ENCODE data around the gene GMPPA.

DNA sequence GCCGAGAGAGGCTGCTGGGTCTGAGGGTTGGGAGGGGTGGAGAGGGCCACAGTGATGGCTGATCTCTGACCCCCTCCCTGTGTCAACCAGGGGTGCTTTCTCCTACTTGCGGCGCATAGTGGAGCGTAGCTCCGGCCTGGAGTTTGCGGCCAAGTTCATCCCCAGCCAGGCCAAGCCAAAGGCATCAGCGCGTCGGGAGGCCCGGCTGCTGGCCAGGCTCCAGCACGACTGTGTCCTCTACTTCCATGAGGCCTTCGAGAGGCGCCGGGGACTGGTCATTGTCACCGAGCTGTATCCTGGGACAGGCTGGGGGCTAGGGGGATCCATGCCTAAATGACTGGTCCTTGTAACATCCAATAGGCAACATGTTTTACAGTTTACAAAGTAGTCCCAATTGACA, 20.9 kb upstream of the GMPPA start:
- TF ChIP-seq CTCF (IDR thresholded peaks at IDR 0.05), result no peak
- TF ChIP-seq POLR2A (IDR thresholded peaks at IDR 0.05), result no peak
